ENCODE data around the gene SMC6.

- TF ChIP-seq CTCF (IDR thresholded peaks at IDR 0.05; ENCODE audit: low read depth, low read length) (no peak), EZH2phosphoT487 (IDR thresholded peaks at IDR 0.05; ENCODE audit: low read depth) (no peak)
Observed at GRCh38 chr2:17753803-17754663, at the start of gene SMC6, which contains the start of gene GEN1.

Measured in OCI-LY3 (cell line).